HG02759 (cell line): ENCODE measurements around the gene ACADVL.
"Not testable (repeated sequence)": the region's sequence is repeated elsewhere in the genome, so short reads cannot be mapped to it uniquely, and the experiment has no call there.

Experiments
- ATAC-seq: cut with Tn5 transposase; IDR thresholded peaks from one replicate; pipeline ENCODE4 v1.9.1; 2021; ENCODE audit warnings: mild to moderate bottlenecking, moderate library complexity; ENCODE audit not compliant: unreplicated experiment

Gene ACADVL

GRCh38 chr17:7234083-7234951, 14.6 kb downstream of the ACADVL start, which contains the start of gene DVL2:
TSS of gene DVL2 (minus strand) at chr17:7234517. CDS start at chr17:7234262, 255 bp downstream.
- peak; percentile 65 for ATAC-seq

- ATAC-seq = no peak
These were observed 16.2 kb downstream of the ACADVL start for GRCh38 chr17:7235693-7236665.

GRCh38 chr17:7236808-7237207, 17.1 kb downstream of the ACADVL start:
- ATAC-seq = no peak

- ATAC-seq = no peak
These were observed 17.6 kb downstream of the ACADVL start for GRCh38 chr17:7237266-7237760.

- ATAC-seq = no peak
These were observed 18.2 kb downstream of the ACADVL start for GRCh38 chr17:7237761-7238419.

- ATAC-seq = no peak
These were observed 18.8 kb downstream of the ACADVL start for GRCh38 chr17:7238420-7239090.

GRCh38 chr17:7239091-7240027, 19.6 kb downstream of the ACADVL start, which contains the start of gene PHF23:
TSS of gene PHF23 (minus strand) at chr17:7239457. CDS start at chr17:7239279, 178 bp downstream.
- peak; percentile 52 for ATAC-seq

- no peak for ATAC-seq
These were observed 20.6 kb downstream of the ACADVL start for GRCh38 chr17:7240375-7240774.

GRCh38 chr17:7241090-7241733, 21.5 kb downstream of the ACADVL start:
- ATAC-seq = no peak

- peak; percentile 35 for ATAC-seq
These were observed 22.3 kb downstream of the ACADVL start, which contains the start of gene GABARAP for GRCh38 chr17:7241783-7242716. TSS of gene GABARAP (minus strand) at chr17:7242449. CDS start at chr17:7242330, 119 bp downstream.

GRCh38 chr17:7242717-7243452, 23.1 kb downstream of the ACADVL start:
- peak; percentile 46 for ATAC-seq

GRCh38 chr17:7243453-7243729, 23.7 kb downstream of the ACADVL start:
- no peak for ATAC-seq

GRCh38 chr17:7243838-7244237, 24.1 kb downstream of the ACADVL start:
- ATAC-seq = not testable (repeated sequence)

- no peak for ATAC-seq
These were observed 27.0 kb downstream of the ACADVL start for GRCh38 chr17:7246779-7247178.

- no peak for ATAC-seq
These were observed 29.1 kb downstream of the ACADVL start for GRCh38 chr17:7248796-7249195.

- no peak for ATAC-seq
These were observed 29.5 kb downstream of the ACADVL start for GRCh38 chr17:7249214-7249613.

- ATAC-seq = no peak
These were observed 30.1 kb downstream of the ACADVL start for GRCh38 chr17:7249830-7250229.
